ENCODE measurements around the gene FBXO2. TPM values are rescaled to one million over a fixed set of nuclear protein-coding genes. Genes with fewer than 3 reads are reported as not detected.
A peak's percentile ranks its signal among the peaks of the same experiment; 100 is the strongest.

FBXO2 gene
- total and polyA plus RNA-seq, 2 of the 4 experiments (the other 2 are of a cell fraction) = 0.36 to 1.7 TPM

DNA sequence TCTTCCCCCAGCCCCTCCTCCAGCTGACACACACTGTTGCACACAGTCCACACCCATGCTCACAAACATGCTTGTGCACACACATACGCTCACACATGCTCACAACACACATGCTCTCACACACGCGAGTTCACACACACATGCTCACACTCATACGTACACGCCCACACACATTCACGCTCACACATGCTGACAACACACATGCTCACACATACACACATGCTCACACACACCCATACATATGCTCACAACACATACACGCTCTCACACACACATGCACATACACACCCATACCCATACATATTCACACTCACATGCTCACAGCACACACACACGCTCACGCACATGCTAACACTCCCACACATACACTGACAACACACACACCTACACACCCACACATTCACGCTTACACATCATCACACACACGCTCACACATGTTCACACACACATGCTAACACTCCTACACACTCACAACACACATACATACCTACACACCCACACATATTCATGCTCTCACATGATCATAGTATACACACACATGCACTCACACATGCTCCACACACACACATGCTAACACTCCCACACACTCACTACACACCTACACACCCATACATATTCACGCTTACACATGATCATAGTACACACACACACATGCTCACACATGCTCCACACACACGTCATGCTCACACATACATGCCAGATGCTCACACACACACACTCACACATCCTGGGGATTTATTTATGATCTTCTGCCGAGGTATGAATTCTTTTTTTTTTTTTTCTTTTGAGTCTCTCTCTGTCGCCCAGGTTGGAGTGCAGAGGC, 48.0 kb upstream of the FBXO2 start (continued):
- no peak for TF ChIP-seq RAD21 (IDR thresholded peaks at IDR 0.05; ENCODE audit: low read length)

DNA sequence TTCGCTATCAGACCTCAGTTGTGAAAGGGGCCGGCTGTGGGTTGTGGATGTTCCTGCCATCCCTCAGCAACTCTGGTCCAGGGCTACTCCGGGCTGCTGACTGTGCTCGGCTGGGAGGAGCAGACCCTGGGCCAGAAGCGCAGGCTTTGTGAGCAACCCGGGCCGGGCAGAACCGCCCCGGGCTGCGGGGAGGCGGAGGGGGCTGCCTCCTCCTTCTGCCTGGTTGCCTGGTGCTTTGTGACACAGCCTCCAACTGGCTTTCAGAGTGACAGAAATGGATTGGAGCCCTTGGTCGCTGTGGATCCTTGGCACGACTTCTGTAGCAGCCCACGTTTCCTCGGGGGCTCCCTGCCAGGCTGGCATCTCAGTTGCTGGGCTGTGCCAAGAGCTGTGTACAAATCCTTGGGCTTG, 47.3 kb upstream of the FBXO2 start:
- dilution Hi-C loops (cut with HindIII; ENCODE audit: low sequenced_read_pairs, unreplicated experiment) (no loop called here), in situ Hi-C loops (cut with MboI; ENCODE audit: low sequenced_read_pairs) (no loop called here), intact Hi-C loops (cut with micrococcal nuclease) (no loop called here)
- ChIA-PET CTCF (no interaction called here), POLR2A (ENCODE audit: unreplicated experiment) (no interaction called here)
- no peak overlapping the region for H3K23ac ChIP-seq (ENCODE audit: low read depth, low read length)
- H2BK120ac ChIP-seq (ENCODE audit: low read depth, low read length) = no peak overlapping the region
- H3K4me2 ChIP-seq (ENCODE audit: low read depth, low read length) = no peak overlapping the region; the same call in 1 of the 2 replicates
- no peak overlapping the region for H2AK5ac ChIP-seq (ENCODE audit: low read depth, low read length)
- no peak overlapping the region for H4K91ac ChIP-seq (ENCODE audit: insufficient read depth, low read depth, low read length)
- no peaks in the 10 kb centered on the region for H3K79me1 ChIP-seq (ENCODE audit: low read depth in 1 of 2, low read length in 2 of 2)
- no peak overlapping the region for H3K56ac ChIP-seq (ENCODE audit: extremely low read depth, insufficient read depth, low read length)
- no TSS peak for BruUV-seq (replicated peaks)
- H2BK5ac ChIP-seq (ENCODE audit: low read depth, low read length, poor library complexity, severe bottlenecking) = no peak overlapping the region
- H4K8ac ChIP-seq (ENCODE audit: low read depth in 2 of 2, low read length in 2 of 2) = no peak overlapping the region
- no peaks in the 10 kb centered on the region for H3K9me3 ChIP-seq (ENCODE audit: control insufficient read depth, insufficient read depth, low read length)
- H2BK15ac ChIP-seq (ENCODE audit: low read depth, low read length) = no peak overlapping the region
- H3K14ac ChIP-seq (replicated peaks; ENCODE audit: low read depth, low read length) = no peak overlapping the region
- H2AK9ac ChIP-seq (replicated peaks; ENCODE audit: low read depth, low read length, poor library complexity) = no peak overlapping the region
- no peak overlapping the region for H3K4me3 ChIP-seq (ENCODE audit: insufficient read depth, low read depth, low read length)
- no peak for DNase-seq
- no peak overlapping the region for H3K18ac ChIP-seq (ENCODE audit: low read depth, low read length)
- H3K36me3 ChIP-seq (ENCODE audit: control insufficient read depth, insufficient read depth, low read length) = no peaks in the 10 kb centered on the region
- H3K9ac ChIP-seq (ENCODE audit: low read depth, low read length) = no peak overlapping the region
- H3K27me3 ChIP-seq (ENCODE audit: control insufficient read depth, insufficient read depth, low read length) = peaks cover 73% of the 10 kb centered on the region
- ATAC-seq (ENCODE audit: low read depth) = peak; percentile 53
- TF ChIP-seq MAZ (IDR thresholded peaks at IDR 0.05; ENCODE audit: borderline replicate concordance, low read depth, low read length) = no peak
- TF ChIP-seq NFE2L2 (IDR thresholded peaks at IDR 0.05; ENCODE audit: low read depth, low read length) = no peak
- TF ChIP-seq SMC3 (IDR thresholded peaks at IDR 0.05; ENCODE audit: low read depth, low read length) = no peak
- no peak for TF ChIP-seq MAFK (IDR thresholded peaks at IDR 0.05; ENCODE audit: low read depth, low read length)
- TF ChIP-seq RAD21 (IDR thresholded peaks at IDR 0.05; ENCODE audit: low read length) = no peak
- TF ChIP-seq CHD1 (IDR thresholded peaks at IDR 0.05; ENCODE audit: low read depth, low read length) = no peak
- no peak overlapping the region for H4K5ac ChIP-seq (ENCODE audit: low read depth, low read length)
- no peak overlapping the region for H3K27ac ChIP-seq (ENCODE audit: insufficient read depth, low read length)
- H3K4ac ChIP-seq (ENCODE audit: low read depth, low read length) = no peak overlapping the region
- WGBS, 2 experiments (ENCODE audit: extremely low coverage in 2 of 2, insufficient read length in 1 of 2) = 12% methylated on average over 9 of the region's 15 CpGs; no CpG with 5 or more reads in 1 of the 2 experiments
- no peak overlapping the region for H2BK20ac ChIP-seq (ENCODE audit: low read depth, low read length)
- H2AFZ ChIP-seq (replicated peaks; ENCODE audit: low read length, poor library complexity) = peak overlapping the region; percentile 73
- no peaks in the 10 kb centered on the region for H4K20me1 ChIP-seq (ENCODE audit: insufficient read depth, low read length)
- peaks cover 4% of the 10 kb centered on the region for H3K9me1 ChIP-seq (ENCODE audit: insufficient read depth, low read length)
- H3K4me1 ChIP-seq (ENCODE audit: control insufficient read depth, insufficient read depth, low read length) = no peaks in the 10 kb centered on the region; the same call in 1 of the 2 replicates

All from IMR-90 (cell line).